Right ventricle myocardium superior (tissue), 1 donor: ENCODE data around the gene USO1. TPM values are rescaled to one million over a fixed set of nuclear protein-coding genes. Genes with fewer than 3 reads are reported as not detected.
"Not testable (repeated sequence)": the region's sequence is repeated elsewhere in the genome, so short reads cannot be mapped to it uniquely, and the experiment has no call there.

Experiments used
- ATAC-seq: fragments of 200-7000 bp; cut with Tn5 transposase; one replicate; pipeline ENCODE4 v1.9.1; 2020; ENCODE audit warnings: mild to moderate bottlenecking; ENCODE audit not compliant: poor library complexity
- DNase-seq: peaks from one replicate; pipeline ENCODE4 v3.0.0-alpha.2; 2020
- intact Hi-C: fragments of 100-400 bp; cut with DNase I; formaldehyde crosslinking; loops from one replicate; pipeline ENCODE4 v1.11.2; 2022
- total RNA-seq: library from RNA; stranded (reverse); fragmentation: NEBNext Ultra II Directional; extraction: Animal tissue kit (Norgen Biotek cat#: 25700); gene quantifications from one replicate; pipeline ENCODE4 v1.2.1, GENCODE V29; 2021
- donor health status: DM: no; HTN: yes; CAD: no; lungs with severe emphysema.

USO1 gene
- total RNA-seq, 1 donor from 2014 or later, result 87.7 TPM

DNA sequence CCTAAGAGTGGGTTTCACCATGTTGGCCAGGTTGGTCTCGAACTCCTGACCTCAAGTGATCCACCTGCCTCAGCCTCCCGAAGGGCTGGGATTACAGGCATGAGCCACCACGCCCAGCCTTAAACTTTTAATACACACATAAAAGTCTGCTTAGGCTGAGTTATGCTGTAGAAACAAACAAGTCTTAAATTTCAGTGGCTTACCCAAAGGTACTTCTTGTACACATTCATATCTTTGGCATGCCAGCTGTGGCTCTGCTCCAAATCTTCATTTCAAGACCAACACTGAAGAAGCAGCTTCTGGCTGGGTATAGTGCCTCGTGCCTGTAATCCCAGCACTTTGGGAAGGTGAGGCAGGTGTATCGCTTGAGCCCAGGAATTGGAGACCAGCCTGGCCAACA lies 97.6 kb downstream of the USO1 start:
- DNase-seq, result no peak
- intact Hi-C loops, result no loop called here
- no peak for ATAC-seq

GRCh38 chr4:75822416-75822815 lies 98.0 kb downstream of the USO1 start:
- DNase-seq (no peak), ATAC-seq (peak; percentile 31)
- intact Hi-C loops, result no loop called here

GRCh38 chr4:75823812-75824211 lies 99.4 kb downstream of the USO1 start:
- no peak for ATAC-seq
- no peak for DNase-seq
- intact Hi-C loops, result no loop called here

GRCh38 chr4:75830906-75831305 lies 106.5 kb downstream of the USO1 start:
- no peak for DNase-seq
- intact Hi-C loops, result no loop called here
- no peak for ATAC-seq

- ATAC-seq, result peak; percentile 46
These were observed 107.6 kb downstream of the USO1 start for GRCh38 chr4:75831856-75832405.

GRCh38 chr4:75834095-75834771 lies 109.9 kb downstream of the USO1 start:
- ATAC-seq (no peak), DNase-seq (no peak)
- intact Hi-C loops, result no loop called here

More at GRCh38 chr4:75831856-75832405, 107.6 kb downstream of the USO1 start:
- DNase-seq, result no peak
- intact Hi-C loops, result no loop called here

GRCh38 chr4:75834772-75835154 lies 110.4 kb downstream of the USO1 start:
- no peak for ATAC-seq
- DNase-seq, result no peak
- intact Hi-C loops, result no loop called here

DNA sequence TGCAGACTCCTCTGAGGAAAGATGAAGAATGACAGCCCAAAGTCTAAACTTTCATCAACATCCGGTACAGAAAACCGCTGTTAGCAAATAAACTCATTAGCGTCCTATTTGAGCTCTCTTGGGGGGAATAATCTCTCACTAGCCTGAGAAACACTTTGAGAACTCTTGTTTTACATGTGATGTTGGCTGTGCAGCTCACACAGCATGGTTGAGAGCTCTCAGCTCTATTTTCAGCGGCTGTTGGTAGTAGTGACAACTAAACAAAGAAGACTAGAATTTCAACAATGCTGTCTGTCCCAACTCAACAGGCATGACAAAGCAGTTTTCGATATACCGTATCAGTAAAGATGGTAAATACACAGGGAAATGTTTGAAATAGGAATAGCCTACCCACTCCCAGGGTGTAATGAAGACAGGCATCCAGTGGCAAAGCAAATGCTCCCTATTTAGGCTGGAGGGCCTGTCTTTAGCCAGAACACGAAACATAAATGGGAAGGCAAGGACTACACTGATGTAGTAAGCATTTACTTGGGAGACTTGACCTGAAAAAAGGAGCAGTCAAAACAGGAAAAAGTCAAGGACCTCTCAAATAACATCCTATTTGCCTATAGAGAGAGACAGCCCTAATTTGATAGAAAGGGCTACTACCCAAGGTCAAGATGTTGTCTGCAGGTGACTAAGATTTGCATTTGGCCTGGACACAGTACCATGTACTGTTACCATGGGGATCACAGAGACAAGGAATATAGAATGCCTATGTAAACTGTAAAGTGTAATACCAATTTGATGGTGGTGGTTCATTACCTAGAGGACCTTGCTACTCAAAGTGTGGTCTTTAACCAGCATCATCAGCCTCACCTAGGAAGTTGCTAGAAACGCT lies 117.5 kb downstream of the USO1 start:
- DNase-seq (no peak), ATAC-seq (peak; percentile 89)
- intact Hi-C loops, result no loop called here

DNA sequence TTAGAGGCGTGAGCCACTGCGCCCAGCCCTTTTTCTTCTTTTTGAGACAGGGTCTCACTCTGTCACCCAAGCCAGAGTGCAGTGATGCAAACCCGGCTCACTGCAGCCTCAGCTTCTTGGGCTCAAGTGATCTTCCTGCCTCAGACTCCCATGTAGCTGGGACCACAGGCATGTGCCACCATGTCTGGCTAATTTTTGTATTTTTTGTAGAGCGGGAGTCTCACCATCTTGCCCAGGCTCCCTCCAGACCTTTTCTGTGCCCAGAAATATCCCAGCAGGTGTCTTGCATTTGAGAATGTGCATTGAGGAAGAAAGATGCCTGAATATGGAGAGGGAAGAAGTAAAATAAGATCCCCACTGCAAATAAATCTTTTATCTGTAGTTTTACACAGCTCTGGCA lies 119.2 kb downstream of the USO1 start:
- ATAC-seq, result no peak
- intact Hi-C loops, result no loop called here
- no peak for DNase-seq

GRCh38 chr4:75844151-75844662 lies 119.8 kb downstream of the USO1 start:
- peak; percentile 11 for ATAC-seq
- intact Hi-C loops, result no loop called here

DNA sequence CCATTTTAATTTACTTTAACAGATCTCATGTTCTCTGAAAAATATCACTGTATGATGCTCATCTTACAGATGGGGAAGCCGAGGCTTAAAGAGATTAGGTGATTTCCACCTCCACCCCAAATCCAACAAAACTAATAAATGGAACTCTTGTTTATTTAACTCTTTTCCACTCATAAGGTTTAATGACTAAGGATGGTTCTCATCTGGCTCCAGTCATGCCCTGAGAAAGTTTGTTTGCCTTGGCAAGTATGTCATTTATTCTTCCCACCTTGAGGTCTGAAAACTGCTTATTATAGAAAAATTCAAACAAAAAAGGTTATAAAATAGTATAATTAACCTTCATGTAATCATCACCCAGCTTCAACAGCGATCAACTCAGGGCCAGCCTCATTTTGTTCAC lies 121.6 kb downstream of the USO1 start:
- ATAC-seq, result no peak
- intact Hi-C loops, result no loop called here

More at GRCh38 chr4:75844151-75844662, 119.8 kb downstream of the USO1 start:
- no peak for DNase-seq

GRCh38 chr4:75848171-75848760 lies 123.9 kb downstream of the USO1 start:
- ATAC-seq, result peak; percentile 92
- intact Hi-C loops, result not testable (repeated sequence)
- DNase-seq, result peak; percentile 50

More for the DNA sequence above, 121.6 kb downstream of the USO1 start:
- DNase-seq, result no peak

GRCh38 chr4:75848891-75849290 lies 124.5 kb downstream of the USO1 start:
- intact Hi-C loops, result no loop called here
- no peak for ATAC-seq
- no peak for DNase-seq

- intact Hi-C loops, result no loop called here
- DNase-seq (no peak), ATAC-seq (no peak)
These were observed 125.1 kb downstream of the USO1 start for GRCh38 chr4:75849461-75849860.

DNA sequence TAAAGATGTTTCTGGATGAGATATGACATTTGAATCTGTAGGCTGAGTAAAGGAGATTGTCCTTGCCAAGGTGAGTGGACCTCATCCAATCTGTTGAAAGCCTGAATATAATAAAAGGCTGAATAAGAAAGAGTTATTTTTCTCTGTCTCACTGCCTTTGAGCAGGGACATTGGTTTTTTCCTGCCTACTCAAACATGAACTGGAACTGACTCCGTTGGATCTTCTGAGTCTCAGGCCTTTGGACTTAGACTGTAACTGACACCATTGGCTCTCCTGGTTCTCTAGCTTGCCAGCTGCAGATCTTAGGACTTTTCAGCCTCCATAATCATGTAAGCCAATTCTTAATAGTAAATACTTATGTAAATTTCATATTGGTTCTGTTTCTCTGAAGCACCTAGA lies 134.3 kb downstream of the USO1 start:
- ATAC-seq, result no peak
- intact Hi-C loops, result no loop called here
- DNase-seq, result no peak

- intact Hi-C loops, result no loop called here
- DNase-seq, result no peak
- ATAC-seq, result no peak
These were observed 136.2 kb downstream of the USO1 start for GRCh38 chr4:75860606-75861005.
